IMR-90 (cell line): ENCODE results near the gene KCNA10. TPM values are rescaled to one million over a fixed set of nuclear protein-coding genes. Genes with fewer than 3 reads are reported as not detected.

Experiments used
- ATAC-seq: fragments of 200-7000 bp; cut with Tn5 transposase; 2 replicates; pipeline ENCODE4 v1.9.1; 2020; ENCODE audit warnings: low read depth, mild to moderate bottlenecking, moderate library complexity
- BruUV-seq: library from RNA; stranded (reverse); fragments of 400-500 nt; replicated peaks from 2 replicates; lab custom pipeline; 2021; lab: Mats Ljungman, UMichigan
- CTCF ChIA-PET: fragments of 300-600 bp; formaldehyde crosslinking; extraction: SDS; loops from one replicate; lab custom pipeline; 2021; ENCODE audit warnings: antibody characterized with exemption; lab: Yijun Ruan, JAX
- POLR2A ChIA-PET: fragments of 300-600 bp; sonication (Branson Sonifier 250); formaldehyde crosslinking; loops from one replicate; lab custom pipeline; 2022; ENCODE audit warnings: antibody characterized with exemption; ENCODE audit not compliant: unreplicated experiment; lab: Charles Lee
- DNase-seq: peaks from one replicate; pipeline ENCODE4 v3.0.0; 2013
- H2AFZ ChIP-seq: replicated peaks from 2 replicates; pipeline ENCODE3; 2013; ENCODE audit warnings: low read length, mild to moderate bottlenecking; ENCODE audit not compliant: poor library complexity
- H2AK5ac ChIP-seq: 2 replicates; pipeline ENCODE4 v1.6.1; 2013; ENCODE audit warnings: low read depth, low read length, inconsistent platforms
- H2AK9ac ChIP-seq: replicated peaks from 2 replicates; pipeline ENCODE3; 2013; ENCODE audit warnings: mild to moderate bottlenecking, low read depth, low read length, moderate library complexity; ENCODE audit not compliant: poor library complexity
- H2BK120ac ChIP-seq: 2 replicates; pipeline ENCODE4 v1.6.1; 2013; ENCODE audit warnings: low read depth, low read length, inconsistent platforms
- H2BK15ac ChIP-seq: 3 replicates; pipeline ENCODE4 v1.6.1; 2013; ENCODE audit warnings: low read depth, low read length, inconsistent platforms
- H2BK20ac ChIP-seq: 2 replicates; pipeline ENCODE4 v1.6.1; 2013; ENCODE audit warnings: low read depth, mild to moderate bottlenecking, inconsistent platforms, low read length, moderate library complexity
- H2BK5ac ChIP-seq: 2 replicates; pipeline ENCODE4 v1.6.1; 2013; ENCODE audit warnings: mild to moderate bottlenecking, low read depth, low read length, inconsistent platforms; ENCODE audit not compliant: poor library complexity, severe bottlenecking
- H3K14ac ChIP-seq: replicated peaks from 2 replicates; pipeline ENCODE4 v1.6.1; 2013; ENCODE audit warnings: low read depth, low read length, inconsistent platforms
- H3K18ac ChIP-seq: 2 replicates; pipeline ENCODE4 v1.6.1; 2013; ENCODE audit warnings: low read depth, low read length, control low read depth
- H3K23ac ChIP-seq: 2 replicates; pipeline ENCODE4 v1.6.1; 2013; ENCODE audit warnings: low read depth, low read length, inconsistent platforms
- H3K27ac ChIP-seq: 2 replicates; pipeline ENCODE4 v1.5.1; 2013; ENCODE audit warnings: mild to moderate bottlenecking, control low read depth, low read length; ENCODE audit not compliant: insufficient read depth
- H3K27me3 ChIP-seq: 2 replicates; pipeline ENCODE4 v1.6.1; 2013; ENCODE audit warnings: low read length; ENCODE audit not compliant: control insufficient read depth, insufficient read depth
- H3K36me3 ChIP-seq: 2 replicates; pipeline ENCODE4 v1.6.1; 2013; ENCODE audit warnings: low read length, mixed read lengths; ENCODE audit not compliant: control insufficient read depth, insufficient read depth
- H3K4ac ChIP-seq: 2 replicates; pipeline ENCODE4 v1.6.1; 2013; ENCODE audit warnings: low read depth, low read length, inconsistent platforms
- H3K4me1 ChIP-seq: 2 replicates; pipeline ENCODE4 v1.6.1; 2013; ENCODE audit warnings: low read length, mixed read lengths; ENCODE audit not compliant: control insufficient read depth, insufficient read depth
- H3K4me2 ChIP-seq: 2 replicates; pipeline ENCODE4 v1.6.1; 2013; ENCODE audit warnings: low read depth, mild to moderate bottlenecking, control low read depth, low read length, moderate library complexity
- H3K4me3 ChIP-seq: 2 replicates; pipeline ENCODE4 v1.5.1; 2013; ENCODE audit warnings: low read depth, mild to moderate bottlenecking, control low read depth, low read length, moderate library complexity; ENCODE audit not compliant: insufficient read depth
- H3K56ac ChIP-seq: 2 replicates; pipeline ENCODE4 v1.6.1; 2013; ENCODE audit warnings: low read length, inconsistent platforms; ENCODE audit not compliant: insufficient read depth; ENCODE audit errors: extremely low read depth
- H3K79me1 ChIP-seq, 2 experiments: 2 replicates each; pipeline ENCODE4 v1.6.1; 2013; ENCODE audit warnings: low read length in 2 of 2, inconsistent platforms in 1 of 2, low read depth in 1 of 2
- H3K9ac ChIP-seq: 2 replicates; pipeline ENCODE4 v1.6.1; 2013; ENCODE audit warnings: low read depth, low read length, control low read depth
- H3K9me1 ChIP-seq: 2 replicates; pipeline ENCODE4 v1.6.1; 2013; ENCODE audit warnings: low read length, inconsistent platforms; ENCODE audit not compliant: insufficient read depth
- H3K9me3 ChIP-seq: 2 replicates; pipeline ENCODE4 v1.6.1; 2013; ENCODE audit warnings: low read length; ENCODE audit not compliant: control insufficient read depth, insufficient read depth
- H4K20me1 ChIP-seq: 2 replicates; pipeline ENCODE4 v1.6.1; 2013; ENCODE audit warnings: low read length, inconsistent platforms; ENCODE audit not compliant: insufficient read depth
- H4K5ac ChIP-seq: 2 replicates; pipeline ENCODE4 v1.6.1; 2013; ENCODE audit warnings: mild to moderate bottlenecking, low read depth, low read length, control low read depth
- H4K8ac ChIP-seq, 2 experiments: 2 replicates each; pipeline ENCODE4 v1.6.1; 2013; ENCODE audit warnings: low read depth in 2 of 2, low read length in 2 of 2, control low read depth in 1 of 2, inconsistent platforms in 1 of 2
- H4K91ac ChIP-seq: 2 replicates; pipeline ENCODE4 v1.6.1; 2013; ENCODE audit warnings: low read depth, low read length, inconsistent platforms; ENCODE audit not compliant: insufficient read depth
- BHLHE40 ChIP-seq: fragments of 150-350 bp; IDR thresholded peaks from 2 replicates; pipeline ENCODE4 v1.6.1; 2016; ENCODE audit warnings: mild to moderate bottlenecking, low read depth, low read length
- CEBPB ChIP-seq: IDR thresholded peaks from 2 replicates; pipeline ENCODE4 v1.6.1; 2012; ENCODE audit warnings: low read depth, low read length, improper control_type of control experiment
- CHD1 ChIP-seq: IDR thresholded peaks from 2 replicates; pipeline ENCODE4 v1.6.1; 2012; ENCODE audit warnings: low read depth, low read length, improper control_type of control experiment
- FOS ChIP-seq: fragments of 150-350 bp; IDR thresholded peaks from 2 replicates; pipeline ENCODE4 v1.6.1; 2016; ENCODE audit warnings: low read depth, low read length
- MAFK ChIP-seq: IDR thresholded peaks from 2 replicates; pipeline ENCODE4 v1.6.1; 2012; ENCODE audit warnings: low read depth, low read length, improper control_type of control experiment
- MAZ ChIP-seq: IDR thresholded peaks from 2 replicates; pipeline ENCODE4 v1.6.1; 2012; ENCODE audit warnings: low read depth, mild to moderate bottlenecking, low read length, improper control_type of control experiment, moderate library complexity, borderline replicate concordance
- MXI1 ChIP-seq: IDR thresholded peaks from 2 replicates; pipeline ENCODE4 v1.6.1; 2012; ENCODE audit warnings: low read depth, mild to moderate bottlenecking, low read length, moderate library complexity, borderline replicate concordance
- NFE2L2 ChIP-seq: fragments of 150-350 bp; IDR thresholded peaks from 2 replicates; pipeline ENCODE4 v1.6.1; 2016; ENCODE audit warnings: low read depth, mild to moderate bottlenecking, low read length
- POLR2A ChIP-seq: IDR thresholded peaks from 2 replicates; pipeline ENCODE4 v1.6.1; 2012; ENCODE audit warnings: mild to moderate bottlenecking, low read depth, low read length
- RAD21 ChIP-seq: IDR thresholded peaks from 2 replicates; pipeline ENCODE4 v1.6.1; 2012; ENCODE audit warnings: low read length, improper control_type of control experiment
- RCOR1 ChIP-seq: IDR thresholded peaks from 2 replicates; pipeline ENCODE4 v1.6.1; 2012; ENCODE audit warnings: mild to moderate bottlenecking, low read length, improper control_type of control experiment; ENCODE audit not compliant: insufficient replicate concordance
- RFX5 ChIP-seq: IDR thresholded peaks from 2 replicates; pipeline ENCODE4 v1.8.0; 2012; ENCODE audit warnings: low read depth, mild to moderate bottlenecking, low read length, moderate library complexity
- SMC3 ChIP-seq: fragments of 150-350 bp; IDR thresholded peaks from 2 replicates; pipeline ENCODE4 v1.6.1; 2016; ENCODE audit warnings: low read depth, mild to moderate bottlenecking, antibody characterized with exemption, low read length, moderate library complexity
- WGBS, 2 experiments: methylation state at CpG; one replicate each; pipeline versions ENCODE4 v1.1.5 to v1.1.7; 2013; ENCODE audit warnings: missing lambda C conversion rate in 2 of 2; ENCODE audit not compliant: insufficient read length in 1 of 2; ENCODE audit errors: extremely low coverage in 2 of 2; 5-methylcytosine and 5-hydroxymethylcytosine counted together
- dilution Hi-C: fragments of 300-500 bp; cut with HindIII; formaldehyde crosslinking; loops from one replicate; pipeline ENCODE4 v1.14.3; 2018; ENCODE audit warnings: low sequenced_read_pairs; ENCODE audit not compliant: unreplicated experiment
- in situ Hi-C: fragments of 300-500 bp; cut with MboI; formaldehyde crosslinking; loops from 3 replicates; pipeline ENCODE4 v1.14.3; 2019; ENCODE audit warnings: low sequenced_read_pairs, inconsistent platforms, mixed read lengths
- intact Hi-C: fragments of 100-400 bp; cut with micrococcal nuclease; formaldehyde crosslinking; loops from 2 replicates; pipeline ENCODE4 v1.10.0; 2022
- polyA plus RNA-seq, 3 experiments: library from polyadenylated mRNA; depleted of rRNA; stranded (reverse); fragments of >200 nt; gene quantifications; 2 replicates each; pipeline ENCODE4 v1.2.3, GENCODE V29; 2012; ENCODE audit warnings: low replicate concordance in 1 of 3
- total RNA-seq: library from RNA; depleted of rRNA; stranded (reverse); fragments of >200 nt; gene quantifications from 2 replicates; pipeline ENCODE4 v1.2.3, GENCODE V29; 2012
- TF ChIP-seq, protein P1 (sequence below): fragments of 150-350 bp; IDR thresholded peaks from 2 replicates; pipeline ENCODE4 v1.6.1; 2017; ENCODE audit warnings: mild to moderate bottlenecking, antibody characterized with exemption, low read length, low read depth
- TF ChIP-seq, protein P2 (sequence below): fragments of 150-350 bp; IDR thresholded peaks from 2 replicates; pipeline ENCODE4 v1.6.1; 2016; ENCODE audit warnings: low read depth, mild to moderate bottlenecking, low read length, moderate library complexity, borderline replicate concordance
- TF ChIP-seq, protein P3 (sequence below): conservative IDR thresholded peaks from 2 replicates; pipeline ENCODE4 v1.5.1; 2012; ENCODE audit warnings: mild to moderate bottlenecking, low read depth, low read length, improper control_type of control experiment

KCNA10 gene
- total and polyA plus RNA-seq, 2 of the 4 experiments (the other 2 are of a cell fraction): not detected

DNA sequence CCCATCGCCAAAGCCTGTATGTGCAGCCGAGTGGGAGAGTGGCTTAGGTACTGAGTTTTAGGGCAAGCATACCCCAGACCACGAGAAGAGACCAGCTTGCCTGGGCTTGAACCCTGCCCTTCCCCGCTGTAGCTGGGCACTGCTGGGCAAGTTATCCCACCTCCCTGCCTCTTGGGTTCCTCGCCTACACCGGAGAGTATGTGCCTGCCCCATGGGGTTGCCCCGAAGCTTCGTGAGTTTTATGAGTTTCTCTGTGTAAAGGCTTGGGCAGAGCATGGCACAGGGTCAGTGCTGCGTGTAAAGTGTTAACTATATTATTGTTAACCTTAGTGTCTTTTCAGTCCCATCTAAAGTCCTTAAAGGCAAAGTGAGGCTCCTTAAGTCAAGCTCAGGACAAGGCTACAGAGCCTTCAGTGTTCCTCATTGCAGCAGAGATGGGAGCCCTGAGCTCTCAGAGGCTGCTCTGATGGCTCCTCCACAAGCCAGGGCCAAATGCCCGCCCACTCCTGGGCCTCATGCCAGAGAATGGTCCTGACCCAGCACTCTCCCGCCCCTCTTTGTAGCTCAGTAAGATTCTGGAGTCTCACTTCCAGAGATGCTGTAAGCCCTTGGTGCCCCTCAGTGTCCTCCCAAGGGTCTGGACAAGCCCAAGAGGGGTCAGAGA, 37.0 kb upstream of the KCNA10 start:
- Histone ChIP-seq H3K14ac (no peak overlapping the region), H3K36me3 (no peaks in the 10 kb centered on the region), H2AFZ (no peak overlapping the region), H2BK20ac (no peak overlapping the region), H3K56ac (no peak overlapping the region), H4K20me1 (no peaks in the 10 kb centered on the region), H3K4me3 (no peak overlapping the region), H3K9ac (no peak overlapping the region), H3K27ac (no peak overlapping the region), H3K27me3 (peaks cover 45% of the 10 kb centered on the region), H2BK15ac (no peak overlapping the region), H4K91ac (no peak overlapping the region), H3K9me1 (no peaks in the 10 kb centered on the region), H3K9me3 (no peaks in the 10 kb centered on the region), H2BK5ac (no peak overlapping the region), H3K4me2 (no peak overlapping the region), H3K79me1 (no peaks in the 10 kb centered on the region), H4K5ac (no peak overlapping the region), H4K8ac (no peak overlapping the region), H3K18ac (no peak overlapping the region), H3K4ac (no peak overlapping the region), H3K4me1 (no peaks in the 10 kb centered on the region), H2AK9ac (no peak overlapping the region), H3K23ac (no peak overlapping the region), H2BK120ac (no peak overlapping the region), H2AK5ac (no peak overlapping the region)
- dilution Hi-C loops: no loop called here
- WGBS, 2 experiments: 57% methylated on average over 2 of the region's 11 CpGs; no CpG with 5 or more reads in 1 of the 2 experiments
- ChIA-PET POLR2A (no interaction called here), CTCF (interaction anchor here (1.5 kb wide), 1 partner anchor 16 kb away, joined by 3 read pairs; no protein-coding TSS in a partner anchor)
- no peak for ATAC-seq
- in situ Hi-C loops: no loop called here
- DNase-seq: no peak
- BruUV-seq: no TSS peak
- TF ChIP-seq MAZ (no peak), POLR2A (no peak), MXI1 (no peak), RCOR1 (no peak), FOS (no peak), SMC3 (no peak), RAD21 (no peak), RFX5 (no peak), CEBPB (no peak), MAFK (no peak), BHLHE40 (no peak), NFE2L2 (no peak), CHD1 (no peak)
- TF ChIP-seq, protein P1, sequence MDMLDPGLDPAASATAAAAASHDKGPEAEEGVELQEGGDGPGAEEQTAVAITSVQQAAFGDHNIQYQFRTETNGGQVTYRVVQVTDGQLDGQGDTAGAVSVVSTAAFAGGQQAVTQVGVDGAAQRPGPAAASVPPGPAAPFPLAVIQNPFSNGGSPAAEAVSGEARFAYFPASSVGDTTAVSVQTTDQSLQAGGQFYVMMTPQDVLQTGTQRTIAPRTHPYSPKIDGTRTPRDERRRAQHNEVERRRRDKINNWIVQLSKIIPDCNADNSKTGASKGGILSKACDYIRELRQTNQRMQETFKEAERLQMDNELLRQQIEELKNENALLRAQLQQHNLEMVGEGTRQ: no peak
- TF ChIP-seq, protein P2, sequence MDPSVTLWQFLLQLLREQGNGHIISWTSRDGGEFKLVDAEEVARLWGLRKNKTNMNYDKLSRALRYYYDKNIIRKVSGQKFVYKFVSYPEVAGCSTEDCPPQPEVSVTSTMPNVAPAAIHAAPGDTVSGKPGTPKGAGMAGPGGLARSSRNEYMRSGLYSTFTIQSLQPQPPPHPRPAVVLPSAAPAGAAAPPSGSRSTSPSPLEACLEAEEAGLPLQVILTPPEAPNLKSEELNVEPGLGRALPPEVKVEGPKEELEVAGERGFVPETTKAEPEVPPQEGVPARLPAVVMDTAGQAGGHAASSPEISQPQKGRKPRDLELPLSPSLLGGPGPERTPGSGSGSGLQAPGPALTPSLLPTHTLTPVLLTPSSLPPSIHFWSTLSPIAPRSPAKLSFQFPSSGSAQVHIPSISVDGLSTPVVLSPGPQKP: no peak
- TF ChIP-seq, protein P3, sequence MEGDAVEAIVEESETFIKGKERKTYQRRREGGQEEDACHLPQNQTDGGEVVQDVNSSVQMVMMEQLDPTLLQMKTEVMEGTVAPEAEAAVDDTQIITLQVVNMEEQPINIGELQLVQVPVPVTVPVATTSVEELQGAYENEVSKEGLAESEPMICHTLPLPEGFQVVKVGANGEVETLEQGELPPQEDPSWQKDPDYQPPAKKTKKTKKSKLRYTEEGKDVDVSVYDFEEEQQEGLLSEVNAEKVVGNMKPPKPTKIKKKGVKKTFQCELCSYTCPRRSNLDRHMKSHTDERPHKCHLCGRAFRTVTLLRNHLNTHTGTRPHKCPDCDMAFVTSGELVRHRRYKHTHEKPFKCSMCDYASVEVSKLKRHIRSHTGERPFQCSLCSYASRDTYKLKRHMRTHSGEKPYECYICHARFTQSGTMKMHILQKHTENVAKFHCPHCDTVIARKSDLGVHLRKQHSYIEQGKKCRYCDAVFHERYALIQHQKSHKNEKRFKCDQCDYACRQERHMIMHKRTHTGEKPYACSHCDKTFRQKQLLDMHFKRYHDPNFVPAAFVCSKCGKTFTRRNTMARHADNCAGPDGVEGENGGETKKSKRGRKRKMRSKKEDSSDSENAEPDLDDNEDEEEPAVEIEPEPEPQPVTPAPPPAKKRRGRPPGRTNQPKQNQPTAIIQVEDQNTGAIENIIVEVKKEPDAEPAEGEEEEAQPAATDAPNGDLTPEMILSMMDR: no peak
- intact Hi-C loops: no loop called here
